GM12872 (cell line): Measurements from ENCODE around the gene KIF26A.

ENCODE experiments used
- CTCF ChIP-seq: IDR thresholded peaks from 3 replicates; pipeline ENCODE4 v1.5.1; 2011; ENCODE audit warnings: low read depth, mild to moderate bottlenecking, low read length, moderate library complexity; ENCODE audit not compliant: insufficient read depth

The KIF26A gene

GRCh38 chr14:104123879-104124278 is 14.5 kb upstream of the KIF26A start:
- TF ChIP-seq CTCF: no peak

GRCh38 chr14:104125011-104125410 is 13.4 kb upstream of the KIF26A start:
- no peak for TF ChIP-seq CTCF

GRCh38 chr14:104126753-104127152 is 11.6 kb upstream of the KIF26A start:
- no peak for TF ChIP-seq CTCF

GRCh38 chr14:104128981-104129380 is 9.4 kb upstream of the KIF26A start:
- no peak for TF ChIP-seq CTCF

- TF ChIP-seq CTCF: no peak
Measured at GRCh38 chr14:104129556-104129955, 8.8 kb upstream of the KIF26A start.

GRCh38 chr14:104130974-104131651 is 7.3 kb upstream of the KIF26A start:
- peak; percentile 67 for TF ChIP-seq CTCF

- no peak for TF ChIP-seq CTCF
Measured at GRCh38 chr14:104131968-104132732, 6.2 kb upstream of the KIF26A start.
